ENCODE results near the gene MSMB.
"Not testable (repeated sequence)": the region's sequence is repeated elsewhere in the genome, so short reads cannot be mapped to it uniquely, and the experiment has no call there.

The MSMB gene

DNA sequence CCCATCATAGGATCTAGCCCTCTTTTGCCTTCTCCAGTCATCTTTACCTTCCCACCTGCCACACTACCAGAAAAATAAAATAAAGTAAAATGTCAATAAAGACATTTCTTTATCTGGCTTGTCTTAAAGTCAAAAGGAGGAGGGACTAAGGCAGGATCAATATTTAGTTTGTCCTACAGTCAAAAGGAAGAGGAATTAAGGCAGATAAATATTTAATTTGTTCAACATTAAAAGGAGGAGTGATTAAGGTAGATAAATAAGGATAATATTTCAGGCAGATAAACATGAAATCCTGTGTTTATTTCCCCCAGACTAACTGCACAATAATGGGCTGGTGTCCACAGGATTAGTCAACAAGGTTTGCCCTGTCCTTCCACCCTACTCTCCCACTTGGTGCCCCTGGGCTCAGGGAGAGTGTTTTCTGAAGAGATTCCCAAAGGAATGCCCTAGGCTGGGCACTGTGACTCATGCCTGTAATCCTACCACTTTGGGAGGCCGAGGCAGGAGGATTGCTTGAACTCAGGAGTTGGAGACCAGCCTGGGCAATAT, 18.3 kb upstream of the MSMB start:
- Histone ChIP-seq H3K4me1 (ENCODE audit: control insufficient read depth in 1 of 2, insufficient read depth in 2 of 2, low read length in 2 of 2) (no peaks in the 10 kb centered on the region), H3K9me3 (ENCODE audit: control insufficient read depth in 1 of 2, low read length in 2 of 2) (no peaks in the 10 kb centered on the region), H3K27me3 (ENCODE audit: low read depth, low read length) (no peaks in the 10 kb centered on the region), H3K36me3 (ENCODE audit: control insufficient read depth in 1 of 2, insufficient read depth in 2 of 2, low read length in 2 of 2) (no peaks in the 10 kb centered on the region), H3K4me3 (ENCODE audit: low read depth in 1 of 2, low read length in 2 of 2) (no peak overlapping the region), H3K27ac (ENCODE audit: low read length) (no peak overlapping the region)

DNA sequence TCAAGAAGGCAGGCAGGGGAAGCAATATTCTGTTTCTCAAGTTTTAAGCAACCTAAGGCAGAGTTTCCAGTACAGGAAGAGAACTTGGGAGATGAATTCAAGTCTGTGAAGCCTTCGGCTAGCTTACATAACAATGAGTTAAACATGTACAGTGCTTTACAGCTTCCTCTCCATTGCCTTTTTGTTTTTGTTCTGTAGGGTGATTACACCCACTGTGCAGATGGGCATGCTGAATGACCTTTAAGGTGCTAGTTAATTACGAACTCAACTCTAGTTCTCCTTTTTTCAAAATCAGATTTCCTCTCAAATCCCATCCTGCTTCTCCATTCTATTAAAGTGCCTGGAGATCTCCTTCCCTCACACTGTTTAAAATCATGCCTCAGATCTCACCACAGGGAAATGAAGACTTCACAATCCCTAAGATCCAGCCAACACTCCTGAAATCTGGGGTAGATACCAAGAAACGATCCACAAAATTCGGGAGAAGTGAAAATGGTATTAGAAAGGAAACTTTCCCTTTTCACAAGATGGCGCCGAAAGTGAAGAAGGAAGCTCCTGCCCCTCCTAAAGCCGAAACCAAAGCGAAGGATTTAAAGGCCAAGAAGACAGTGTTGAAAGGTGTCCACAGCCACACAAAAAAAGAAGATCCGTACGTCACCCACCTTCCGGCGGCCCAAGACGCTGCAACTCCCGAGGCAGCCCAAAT, 16.8 kb upstream of the MSMB start:
- Histone ChIP-seq H3K9me3 (ENCODE audit: control insufficient read depth in 1 of 2, low read length in 2 of 2) (no peaks in the 10 kb centered on the region), H3K4me3 (ENCODE audit: low read depth in 1 of 2, low read length in 2 of 2) (no peak overlapping the region), H3K4me1 (ENCODE audit: control insufficient read depth in 1 of 2, insufficient read depth in 2 of 2, low read length in 2 of 2) (no peaks in the 10 kb centered on the region), H3K27me3 (ENCODE audit: low read depth, low read length) (no peaks in the 10 kb centered on the region), H3K27ac (ENCODE audit: low read length) (no peak overlapping the region), H3K36me3 (ENCODE audit: control insufficient read depth in 1 of 2, insufficient read depth in 2 of 2, low read length in 2 of 2) (no peaks in the 10 kb centered on the region)

DNA sequence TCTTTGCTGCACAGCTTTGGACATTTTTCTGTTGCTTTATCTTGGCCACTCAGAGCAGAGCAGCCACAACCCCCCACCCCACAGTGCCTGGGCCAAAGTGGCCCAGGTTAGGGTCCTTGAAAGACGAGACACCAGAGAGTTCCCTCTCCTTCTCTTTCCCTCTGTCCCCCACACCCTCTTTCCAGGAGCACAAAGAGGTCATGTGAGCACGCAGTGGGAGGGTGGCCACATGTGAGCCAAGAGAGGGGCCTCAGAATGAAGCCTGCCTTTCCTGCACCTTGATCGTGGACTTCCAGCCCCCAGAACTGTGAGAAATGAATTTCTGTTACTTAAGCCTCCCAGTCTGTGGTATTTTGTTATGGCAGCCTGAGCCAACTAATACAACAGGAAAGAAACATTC, 14.6 kb upstream of the MSMB start:
- H3K27me3 ChIP-seq (ENCODE audit: low read depth, low read length): no peaks in the 10 kb centered on the region
- no peaks in the 10 kb centered on the region for H3K36me3 ChIP-seq (ENCODE audit: control insufficient read depth in 1 of 2, insufficient read depth in 2 of 2, low read length in 2 of 2)
- H3K4me3 ChIP-seq (ENCODE audit: low read depth in 1 of 2, low read length in 2 of 2): no peak overlapping the region
- peaks cover 5% of the 10 kb centered on the region in 2 donors for H3K9me3 ChIP-seq (ENCODE audit: control insufficient read depth in 1 of 2, low read length in 2 of 2)
- no peaks in the 10 kb centered on the region for H3K4me1 ChIP-seq (ENCODE audit: control insufficient read depth in 1 of 2, insufficient read depth in 2 of 2, low read length in 2 of 2)
- no peak overlapping the region for H3K27ac ChIP-seq (ENCODE audit: low read length)

DNA sequence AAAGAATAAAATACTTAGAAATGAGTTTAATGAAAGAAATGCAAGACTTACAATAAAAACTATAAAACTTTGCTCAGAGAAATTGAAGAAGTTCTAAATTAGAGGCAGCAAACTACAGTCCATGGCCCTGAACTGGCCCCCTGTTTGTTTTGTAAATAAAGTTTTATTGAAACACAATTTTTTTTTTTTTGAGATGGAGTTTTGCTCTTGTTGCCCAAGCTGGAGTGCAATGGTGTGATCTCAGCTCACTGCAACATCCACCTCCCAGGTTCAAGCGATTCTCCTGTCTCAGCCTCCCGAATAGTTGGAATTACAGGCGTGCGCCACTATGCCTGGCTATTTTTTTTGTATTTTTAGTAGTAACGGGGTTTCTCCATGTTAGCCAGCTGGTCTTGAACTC, 11.9 kb upstream of the MSMB start:
- not testable (repeated sequence) for H3K4me1 ChIP-seq (ENCODE audit: control insufficient read depth in 1 of 2, insufficient read depth in 2 of 2, low read length in 2 of 2); H3K4me3 ChIP-seq (ENCODE audit: low read depth in 1 of 2, low read length in 2 of 2); H3K27ac ChIP-seq (ENCODE audit: low read length); H3K27me3 ChIP-seq (ENCODE audit: low read depth, low read length); H3K9me3 ChIP-seq (ENCODE audit: control insufficient read depth in 1 of 2, low read length in 2 of 2); H3K36me3 ChIP-seq (ENCODE audit: control insufficient read depth in 1 of 2, insufficient read depth in 2 of 2, low read length in 2 of 2)

DNA sequence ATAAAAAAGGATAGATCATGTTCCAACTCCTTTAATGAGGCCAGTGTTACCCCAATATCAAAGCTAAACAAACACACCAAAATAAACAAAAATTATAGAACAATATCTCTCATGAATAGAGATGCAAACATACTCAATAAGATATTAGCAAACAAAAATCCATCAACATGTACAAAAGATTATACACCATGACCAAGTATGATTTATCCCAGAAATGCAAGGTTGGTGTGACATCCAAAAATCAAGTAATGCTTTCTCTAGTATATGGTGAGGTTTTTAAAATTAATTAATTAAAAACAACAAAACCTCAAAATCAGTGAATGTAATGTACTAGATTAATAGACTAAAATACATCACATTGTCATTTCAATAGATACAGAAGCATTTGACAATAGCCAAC, 11.0 kb upstream of the MSMB start:
- H3K27me3 ChIP-seq (ENCODE audit: low read depth, low read length): no peaks in the 10 kb centered on the region
- no peak overlapping the region for H3K4me3 ChIP-seq (ENCODE audit: low read depth in 1 of 2, low read length in 2 of 2)
- H3K36me3 ChIP-seq (ENCODE audit: control insufficient read depth in 1 of 2, insufficient read depth in 2 of 2, low read length in 2 of 2): no peaks in the 10 kb centered on the region
- no peaks in the 10 kb centered on the region for H3K4me1 ChIP-seq (ENCODE audit: control insufficient read depth in 1 of 2, insufficient read depth in 2 of 2, low read length in 2 of 2)
- no peak overlapping the region for H3K27ac ChIP-seq (ENCODE audit: low read length)
- peaks cover 5% of the 10 kb centered on the region in 2 donors for H3K9me3 ChIP-seq (ENCODE audit: control insufficient read depth in 1 of 2, low read length in 2 of 2)

DNA sequence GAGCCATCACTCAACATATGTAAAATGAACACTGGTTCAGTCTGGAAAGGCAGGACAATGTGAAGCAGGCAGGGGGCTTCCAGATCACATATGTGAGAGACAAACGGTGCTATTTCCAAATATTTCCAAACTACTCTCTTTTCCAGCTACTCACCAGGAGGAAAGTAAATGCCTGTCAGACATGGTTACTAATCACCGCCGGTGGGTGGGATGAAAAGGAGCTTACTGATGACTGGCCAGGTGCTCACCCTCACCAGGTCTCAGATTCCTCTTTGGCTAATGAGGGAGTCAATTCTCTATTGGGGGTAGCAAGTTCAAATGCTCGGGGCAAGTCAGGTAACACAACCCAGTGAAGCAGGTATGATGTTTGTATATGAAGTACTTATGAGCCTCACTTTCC, 9.7 kb upstream of the MSMB start:
- Histone ChIP-seq H3K4me3 (ENCODE audit: low read depth in 1 of 2, low read length in 2 of 2) (no peak overlapping the region), H3K36me3 (ENCODE audit: control insufficient read depth in 1 of 2, insufficient read depth in 2 of 2, low read length in 2 of 2) (no peaks in the 10 kb centered on the region), H3K27me3 (ENCODE audit: low read depth, low read length) (no peaks in the 10 kb centered on the region), H3K9me3 (ENCODE audit: control insufficient read depth in 1 of 2, low read length in 2 of 2) (peaks cover 5% of the 10 kb centered on the region in 2 donors), H3K27ac (ENCODE audit: low read length) (no peak overlapping the region), H3K4me1 (ENCODE audit: control insufficient read depth in 1 of 2, insufficient read depth in 2 of 2, low read length in 2 of 2) (no peaks in the 10 kb centered on the region)

DNA sequence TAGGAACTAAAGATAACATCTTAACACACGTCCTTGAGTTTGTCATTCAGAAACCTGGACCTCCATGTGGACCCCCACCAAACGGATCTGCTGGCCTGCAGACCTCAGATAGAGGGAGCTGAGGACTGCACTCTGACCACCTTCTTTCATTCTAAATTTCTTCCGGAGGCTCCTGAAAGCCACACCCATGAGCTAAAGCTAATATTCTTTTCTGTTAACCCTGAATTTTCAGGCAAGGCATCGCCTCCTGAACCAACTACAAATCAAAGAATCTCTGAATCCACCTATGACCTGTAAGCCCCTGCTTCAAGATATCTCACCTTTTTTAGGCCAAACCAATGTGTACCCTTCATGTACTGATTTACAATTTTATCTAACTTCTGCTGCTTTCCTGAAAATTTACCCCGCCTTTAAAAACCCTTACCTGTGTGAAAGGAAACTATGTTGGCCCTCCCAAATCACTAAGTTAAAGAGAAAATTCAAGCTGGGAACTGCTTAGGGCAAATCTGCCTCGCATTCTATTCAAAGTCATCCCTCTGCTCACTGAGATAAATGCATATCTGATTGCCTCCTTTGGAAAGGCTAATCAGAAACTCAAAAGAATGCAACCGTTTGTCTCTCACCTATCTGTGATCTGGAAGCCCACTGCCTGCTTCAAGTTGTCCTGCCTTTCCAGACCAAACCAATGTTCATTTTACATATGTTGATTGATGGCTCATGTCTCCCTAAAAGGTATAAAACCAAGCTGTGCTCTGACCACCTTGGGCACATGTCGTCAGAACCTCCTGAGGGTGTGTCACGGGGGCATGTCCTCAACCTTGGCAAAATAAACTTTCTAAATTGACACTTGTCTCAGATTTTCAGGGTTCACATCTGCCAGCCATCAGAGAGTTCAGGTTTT, 7.7 kb upstream of the MSMB start:
- no peak overlapping the region for H3K27ac ChIP-seq (ENCODE audit: low read length)
- no peaks in the 10 kb centered on the region for H3K36me3 ChIP-seq (ENCODE audit: control insufficient read depth in 1 of 2, insufficient read depth in 2 of 2, low read length in 2 of 2)
- no peaks in the 10 kb centered on the region for H3K4me1 ChIP-seq (ENCODE audit: control insufficient read depth in 1 of 2, insufficient read depth in 2 of 2, low read length in 2 of 2)
- H3K4me3 ChIP-seq (ENCODE audit: low read depth in 1 of 2, low read length in 2 of 2): no peak overlapping the region
- peaks cover 5% of the 10 kb centered on the region in 2 donors for H3K9me3 ChIP-seq (ENCODE audit: control insufficient read depth in 1 of 2, low read length in 2 of 2)
- no peaks in the 10 kb centered on the region for H3K27me3 ChIP-seq (ENCODE audit: low read depth, low read length)

DNA sequence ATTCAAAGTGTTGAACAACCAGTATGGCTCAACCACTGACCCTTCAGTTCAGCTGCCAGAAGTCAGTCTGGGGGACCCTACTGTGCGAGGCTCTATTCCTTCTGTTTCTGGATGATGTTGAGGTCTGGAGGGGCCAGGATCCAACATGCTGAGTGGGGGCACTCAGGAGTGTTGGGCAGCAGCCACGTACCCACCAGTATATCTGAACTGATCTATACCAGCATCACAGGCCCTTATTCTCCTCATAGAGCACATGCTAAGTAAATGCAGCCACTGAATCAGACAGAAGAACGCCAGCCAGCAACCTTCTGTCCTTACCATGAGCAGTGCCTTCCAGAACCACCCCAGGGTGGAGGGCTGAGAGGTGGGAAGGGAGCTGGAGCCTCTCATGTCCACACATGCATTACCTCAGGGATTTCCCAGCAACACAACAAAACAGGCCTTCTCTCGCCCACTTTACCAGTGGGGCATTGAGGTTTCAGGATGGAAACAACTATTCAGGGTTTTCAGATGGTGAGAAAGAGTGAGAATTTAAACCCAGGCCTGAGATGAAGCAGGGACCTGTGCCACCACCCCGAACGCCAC, 6.8 kb upstream of the MSMB start:
- peaks cover 5% of the 10 kb centered on the region in 2 donors for H3K9me3 ChIP-seq (ENCODE audit: control insufficient read depth in 1 of 2, low read length in 2 of 2)
- no peaks in the 10 kb centered on the region for H3K4me1 ChIP-seq (ENCODE audit: control insufficient read depth in 1 of 2, insufficient read depth in 2 of 2, low read length in 2 of 2)
- no peaks in the 10 kb centered on the region for H3K36me3 ChIP-seq (ENCODE audit: control insufficient read depth in 1 of 2, insufficient read depth in 2 of 2, low read length in 2 of 2)
- no peak overlapping the region for H3K4me3 ChIP-seq (ENCODE audit: low read depth in 1 of 2, low read length in 2 of 2)
- no peak overlapping the region for H3K27ac ChIP-seq (ENCODE audit: low read length)
- no peaks in the 10 kb centered on the region for H3K27me3 ChIP-seq (ENCODE audit: low read depth, low read length)

DNA sequence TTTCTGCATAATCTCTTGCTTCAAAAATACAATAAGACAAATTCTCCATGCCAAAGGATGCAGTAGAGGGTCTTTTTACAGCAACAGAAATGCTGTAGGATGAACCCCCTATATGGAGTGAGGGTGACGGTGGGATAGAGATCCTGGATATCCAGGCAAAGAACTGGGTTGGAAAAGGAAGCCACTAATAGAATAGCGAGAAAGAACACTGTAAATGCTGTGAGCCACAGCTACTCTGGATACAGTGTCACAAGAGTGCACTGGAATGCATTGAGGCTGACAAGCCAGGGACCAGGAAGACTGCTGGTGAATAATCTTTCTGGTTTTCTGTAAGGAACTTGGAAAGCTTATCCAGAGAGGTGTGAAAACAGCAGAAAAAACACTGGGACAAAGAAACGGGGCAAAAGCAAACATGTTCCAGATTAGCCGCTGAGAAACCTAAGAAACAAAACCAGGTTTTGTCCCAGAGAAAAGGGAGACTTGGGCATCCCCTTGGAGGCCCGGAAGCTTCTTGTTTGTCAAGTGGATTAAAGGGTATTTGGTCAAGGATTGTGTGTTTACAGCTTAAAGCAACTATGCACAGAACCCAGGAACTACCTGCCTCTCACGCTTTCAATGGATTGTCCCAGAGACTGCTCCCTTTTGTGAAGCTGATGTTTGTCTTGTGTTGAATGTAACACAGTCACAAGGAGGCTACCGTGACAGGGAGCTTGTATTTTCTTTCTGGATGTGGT, 6.2 kb upstream of the MSMB start:
- no peak overlapping the region for H3K27ac ChIP-seq (ENCODE audit: low read length)
- no peaks in the 10 kb centered on the region for H3K27me3 ChIP-seq (ENCODE audit: low read depth, low read length)
- H3K4me3 ChIP-seq (ENCODE audit: low read depth in 1 of 2, low read length in 2 of 2): no peak overlapping the region
- H3K36me3 ChIP-seq (ENCODE audit: control insufficient read depth in 1 of 2, insufficient read depth in 2 of 2, low read length in 2 of 2): no peaks in the 10 kb centered on the region
- no peaks in the 10 kb centered on the region for H3K4me1 ChIP-seq (ENCODE audit: control insufficient read depth in 1 of 2, insufficient read depth in 2 of 2, low read length in 2 of 2)
- peaks cover under 1 to 3% of the 10 kb centered on the region in 2 donors for H3K9me3 ChIP-seq (ENCODE audit: control insufficient read depth in 1 of 2, low read length in 2 of 2)

DNA sequence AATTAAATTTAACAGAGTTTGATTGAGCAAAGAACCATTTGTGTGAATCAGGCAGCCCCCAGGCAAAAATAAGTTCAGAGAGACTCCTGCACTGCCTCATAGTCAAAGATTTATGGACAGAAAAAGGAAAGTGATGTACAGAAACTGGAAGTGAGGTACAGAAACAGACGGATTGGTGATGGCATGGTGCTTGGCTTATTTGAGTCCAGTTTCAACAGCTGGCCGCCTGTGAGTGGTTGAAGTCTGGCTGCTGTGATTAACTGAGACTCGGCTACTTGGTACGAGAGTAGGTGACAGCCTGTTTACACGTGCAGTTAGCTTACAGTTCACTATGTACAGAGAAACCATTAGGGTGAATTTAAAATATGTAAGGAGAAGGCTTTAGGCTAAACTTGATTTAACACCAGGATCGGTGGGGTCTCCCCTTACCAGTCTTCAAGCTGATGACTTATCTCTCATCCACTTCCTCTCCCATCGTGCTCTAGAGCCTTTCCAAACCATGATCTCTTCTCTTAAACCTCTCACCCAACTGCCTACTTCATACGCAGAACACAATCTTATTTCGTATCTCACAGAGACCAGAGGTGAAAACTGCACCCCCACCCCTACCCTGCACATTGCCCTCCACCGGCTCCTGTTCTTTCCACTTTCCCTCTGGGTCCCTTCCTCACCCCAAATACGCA, 5.0 kb upstream of the MSMB start:
- H3K27ac ChIP-seq (ENCODE audit: low read length): no peak overlapping the region
- no peaks in the 10 kb centered on the region for H3K27me3 ChIP-seq (ENCODE audit: low read depth, low read length)
- H3K4me1 ChIP-seq (ENCODE audit: control insufficient read depth in 1 of 2, insufficient read depth in 2 of 2, low read length in 2 of 2): no peaks in the 10 kb centered on the region
- no peaks in the 10 kb centered on the region for H3K36me3 ChIP-seq (ENCODE audit: control insufficient read depth in 1 of 2, insufficient read depth in 2 of 2, low read length in 2 of 2)
- no peaks in the 10 kb centered on the region for H3K9me3 ChIP-seq (ENCODE audit: control insufficient read depth in 1 of 2, low read length in 2 of 2)
- H3K4me3 ChIP-seq (ENCODE audit: low read depth in 1 of 2, low read length in 2 of 2): no peak overlapping the region
